Keratinocyte (primary cell): Measurements from ENCODE around the gene SCNN1A.

Experiments used
- EZH2 ChIP-seq: IDR thresholded peaks from one replicate; pipeline ENCODE4 v1.6.1; 2012; ENCODE audit warnings: inconsistent platforms, mild to moderate bottlenecking, low read length, moderate library complexity
- TF ChIP-seq, protein P1 (sequence below), 3 experiments: IDR thresholded peaks in 1 of 3; conservative IDR thresholded peaks in 1 of 3; optimal IDR thresholded peaks in 1 of 3; 2 replicates in 2 of 3; 3 replicates in 1 of 3; pipeline versions ENCODE3 to v1.5.1; 2011; ENCODE audit warnings: low read length in 3 of 3, mild to moderate bottlenecking in 3 of 3, moderate library complexity in 2 of 3, control low read depth in 1 of 3, inconsistent platforms in 1 of 3; ENCODE audit not compliant: insufficient read depth in 2 of 3; ENCODE audit errors: extremely low read depth in 1 of 3

DNA sequence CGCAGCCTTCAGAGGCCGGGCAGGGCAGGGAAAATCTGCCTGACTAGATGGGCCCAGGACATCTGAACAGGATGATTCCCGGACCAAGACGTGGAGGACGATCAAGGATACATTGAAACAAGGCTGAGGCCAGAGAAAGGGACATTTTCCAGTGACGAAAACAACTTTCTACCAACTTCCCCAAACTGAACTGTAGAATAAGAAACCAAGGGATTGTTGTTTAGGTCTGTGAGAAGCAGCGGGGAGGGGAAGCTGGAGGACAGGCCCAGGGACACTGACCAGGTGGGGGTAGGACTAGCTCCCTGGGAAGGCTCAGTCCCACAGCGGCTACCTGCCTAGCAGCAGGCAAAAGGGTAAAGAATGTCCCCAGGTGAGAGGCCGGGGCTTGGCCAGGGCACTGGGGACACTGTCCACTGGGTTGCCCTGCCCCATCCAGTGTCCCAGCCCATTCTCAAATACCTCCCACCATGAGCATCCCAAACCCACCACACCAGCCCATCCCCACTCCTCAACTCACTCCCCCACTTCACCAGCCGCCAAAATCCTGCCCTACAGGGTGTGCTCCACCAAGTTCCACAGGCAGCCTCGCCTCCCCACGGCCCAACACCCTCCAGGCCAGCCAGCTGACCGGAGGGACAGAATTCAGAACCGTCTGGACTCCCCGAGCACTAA, 34.5 kb downstream of the SCNN1A start:
- TF ChIP-seq EZH2: no peak
- TF ChIP-seq, protein P1, sequence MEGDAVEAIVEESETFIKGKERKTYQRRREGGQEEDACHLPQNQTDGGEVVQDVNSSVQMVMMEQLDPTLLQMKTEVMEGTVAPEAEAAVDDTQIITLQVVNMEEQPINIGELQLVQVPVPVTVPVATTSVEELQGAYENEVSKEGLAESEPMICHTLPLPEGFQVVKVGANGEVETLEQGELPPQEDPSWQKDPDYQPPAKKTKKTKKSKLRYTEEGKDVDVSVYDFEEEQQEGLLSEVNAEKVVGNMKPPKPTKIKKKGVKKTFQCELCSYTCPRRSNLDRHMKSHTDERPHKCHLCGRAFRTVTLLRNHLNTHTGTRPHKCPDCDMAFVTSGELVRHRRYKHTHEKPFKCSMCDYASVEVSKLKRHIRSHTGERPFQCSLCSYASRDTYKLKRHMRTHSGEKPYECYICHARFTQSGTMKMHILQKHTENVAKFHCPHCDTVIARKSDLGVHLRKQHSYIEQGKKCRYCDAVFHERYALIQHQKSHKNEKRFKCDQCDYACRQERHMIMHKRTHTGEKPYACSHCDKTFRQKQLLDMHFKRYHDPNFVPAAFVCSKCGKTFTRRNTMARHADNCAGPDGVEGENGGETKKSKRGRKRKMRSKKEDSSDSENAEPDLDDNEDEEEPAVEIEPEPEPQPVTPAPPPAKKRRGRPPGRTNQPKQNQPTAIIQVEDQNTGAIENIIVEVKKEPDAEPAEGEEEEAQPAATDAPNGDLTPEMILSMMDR (optimal IDR thresholded peaks at IDR 0.05 in 1 of 3, IDR thresholded peaks at IDR 0.05 in 1 of 3, conservative IDR thresholded peaks at IDR 0.05 in 1 of 3; ENCODE audit: extremely low read depth in 1 of 3, insufficient read depth in 2 of 3, low read length in 3 of 3): no peak
